GM18505 (cell line): ENCODE data around the gene SMIM10.
"Not testable (repeated sequence)": the region's sequence is repeated elsewhere in the genome, so short reads cannot be mapped to it uniquely, and the experiment has no call there.

Experiments used
- ATAC-seq: cut with Tn5 transposase; IDR thresholded peaks from one replicate; pipeline ENCODE4 v1.9.1; 2021; ENCODE audit not compliant: unreplicated experiment
- POLR2A ChIP-seq: IDR thresholded peaks from 4 replicates; pipeline ENCODE4 v1.6.1; 2011; ENCODE audit warnings: borderline replicate concordance; ENCODE audit not compliant: insufficient read depth, insufficient read length; ENCODE audit errors: extremely low read depth

Gene SMIM10

DNA sequence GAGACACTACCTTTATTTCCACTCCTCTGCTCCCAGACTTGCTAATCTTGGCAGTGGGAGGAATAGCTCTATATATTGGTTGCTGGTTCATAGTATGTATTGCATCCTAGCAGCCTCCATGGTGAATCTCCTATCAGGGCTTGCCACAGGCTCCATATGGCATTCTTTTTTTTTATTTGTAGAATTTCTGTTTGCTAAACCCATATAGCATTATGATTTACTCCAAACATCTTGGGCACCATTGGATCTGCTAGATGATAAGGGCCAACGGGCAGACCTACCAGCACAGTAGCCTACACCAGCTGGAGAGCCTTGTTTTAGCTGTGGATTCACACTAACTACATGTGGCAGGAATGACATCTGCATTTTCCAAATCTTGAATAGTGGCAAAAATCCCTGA, 6.9 kb downstream of the SMIM10 start:
- no peak for ATAC-seq
- TF ChIP-seq POLR2A = no peak

- ATAC-seq = no peak
- TF ChIP-seq POLR2A = no peak
These were observed 7.5 kb downstream of the SMIM10 start for GRCh38 chrX:134998246-134998645.

DNA sequence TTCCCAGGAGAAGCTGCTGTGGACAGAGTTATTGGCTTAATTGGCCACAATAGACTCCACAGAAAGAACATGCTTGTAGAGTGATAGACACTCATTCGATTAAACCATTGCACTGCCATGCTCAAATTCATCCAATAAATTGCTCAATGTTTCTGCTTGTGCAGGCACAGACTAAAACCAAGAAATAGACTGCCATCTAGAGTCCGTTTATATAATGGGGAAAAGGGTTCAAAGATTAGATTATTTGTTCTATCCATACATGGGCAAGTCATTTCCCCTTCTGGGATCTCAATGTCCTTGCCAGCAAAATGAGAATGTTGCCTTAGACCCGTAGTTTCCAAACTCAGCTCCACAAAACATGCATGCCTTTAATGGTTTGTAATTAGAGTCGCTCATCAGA, 8.7 kb downstream of the SMIM10 start:
- no peak for TF ChIP-seq POLR2A
- no peak for ATAC-seq

DNA sequence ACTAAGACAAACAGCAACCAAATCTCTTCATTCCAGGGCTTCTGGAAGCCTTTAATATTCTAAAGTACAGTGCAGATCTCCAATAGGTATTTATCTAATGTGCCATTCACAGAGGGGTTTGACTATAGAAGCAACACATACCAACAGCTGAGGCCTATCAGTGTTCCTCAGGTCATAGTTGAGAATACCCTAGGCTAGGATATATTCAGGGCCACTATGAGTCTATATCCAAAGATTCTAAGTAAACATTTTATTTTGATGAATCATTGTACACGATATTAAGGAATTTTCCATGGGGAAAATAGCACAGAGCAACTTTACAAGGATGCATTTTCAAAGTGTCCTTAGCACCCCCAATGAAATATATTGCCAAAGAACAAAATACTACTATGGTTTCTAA, 9.7 kb downstream of the SMIM10 start:
- no peak for ATAC-seq
- no peak for TF ChIP-seq POLR2A

DNA sequence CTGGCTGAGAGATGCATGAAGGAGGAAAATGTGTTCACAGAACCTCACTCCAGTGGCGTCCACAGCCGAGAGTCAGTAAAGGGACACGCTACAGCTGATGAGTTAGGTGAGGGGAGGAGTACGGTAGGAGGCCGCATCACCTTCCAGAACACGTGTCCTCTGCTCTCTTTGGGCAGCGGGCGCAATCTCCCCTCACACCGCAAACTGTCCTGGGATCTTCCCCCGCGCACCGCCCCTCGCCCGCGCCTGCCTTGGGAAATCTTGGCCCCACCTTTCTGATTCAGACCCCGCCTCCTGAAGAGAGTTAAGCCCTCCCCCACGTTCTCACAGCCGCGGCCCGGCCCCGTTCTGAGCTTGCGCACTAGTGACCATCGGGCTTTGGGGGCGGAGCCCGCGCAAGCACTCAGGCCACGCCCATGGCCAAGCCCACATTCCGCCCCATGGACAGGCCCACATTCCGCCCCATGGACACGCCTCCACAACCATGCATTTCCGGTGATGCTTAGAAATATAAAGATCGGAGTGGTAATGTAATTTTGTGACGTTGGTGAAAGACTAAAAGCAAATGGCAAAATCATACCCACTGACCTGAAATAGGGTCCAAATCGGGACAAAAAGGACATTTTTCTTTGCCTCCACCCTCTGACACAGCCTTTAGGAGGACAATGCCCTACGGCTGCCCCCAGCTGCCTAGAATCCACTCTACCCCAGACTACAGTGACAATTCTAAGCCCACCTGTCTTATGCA, 13.3 kb downstream of the SMIM10 start:
- peak; percentile 86 for ATAC-seq
- TF ChIP-seq POLR2A = no peak

DNA sequence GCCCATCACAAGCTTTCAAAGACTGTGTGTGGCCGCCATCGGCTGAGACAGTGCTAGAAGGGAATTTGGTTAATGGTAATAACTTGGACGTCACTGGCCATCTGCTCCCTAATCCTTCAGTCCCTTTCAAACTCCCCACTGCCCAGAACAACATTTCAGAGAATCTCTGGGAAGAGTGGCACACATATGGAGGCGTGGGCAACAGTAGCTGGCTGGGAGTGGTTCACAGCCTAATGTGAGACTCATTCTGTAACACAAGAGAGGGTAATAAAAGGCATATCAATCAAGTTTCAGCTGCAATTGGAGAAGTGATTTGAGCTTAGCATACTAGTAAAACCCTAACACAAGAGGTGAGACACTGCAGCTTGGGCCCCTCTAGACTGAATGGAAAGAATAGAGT, 15.4 kb downstream of the SMIM10 start:
- no peak for TF ChIP-seq POLR2A
- ATAC-seq = no peak

GRCh38 chrX:135009057-135009610, 18.3 kb downstream of the SMIM10 start:
- no peak for ATAC-seq
- no peak for TF ChIP-seq POLR2A

- ATAC-seq = no peak
- TF ChIP-seq POLR2A = no peak
These were observed 19.0 kb downstream of the SMIM10 start for GRCh38 chrX:135009838-135010237.

- ATAC-seq = no peak
These were observed 20.1 kb downstream of the SMIM10 start for GRCh38 chrX:135010921-135011320.

GRCh38 chrX:135015523-135016245, 24.9 kb downstream of the SMIM10 start:
- TF ChIP-seq POLR2A = no peak
- no peak for ATAC-seq

More at GRCh38 chrX:135010921-135011320, 20.1 kb downstream of the SMIM10 start:
- TF ChIP-seq POLR2A = no peak

DNA sequence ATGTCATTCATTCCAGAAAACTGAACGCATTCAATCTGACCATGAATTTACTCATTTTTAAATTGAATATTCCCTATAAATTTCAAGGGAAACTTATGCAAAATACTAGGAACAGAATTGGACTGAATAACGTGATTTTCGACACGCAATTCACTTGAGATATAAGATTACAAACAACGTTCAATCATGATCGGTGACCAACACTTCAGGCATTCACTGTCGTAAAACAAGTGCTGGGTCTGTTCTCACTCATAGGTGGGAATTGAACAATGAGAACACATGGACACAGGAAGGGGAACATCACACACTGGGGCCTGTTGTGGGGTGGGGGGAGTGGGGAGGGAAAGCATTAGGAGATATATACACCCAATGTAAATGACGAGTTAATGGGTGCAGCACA, 29.1 kb downstream of the SMIM10 start:
- not testable (repeated sequence) for ATAC-seq

DNA sequence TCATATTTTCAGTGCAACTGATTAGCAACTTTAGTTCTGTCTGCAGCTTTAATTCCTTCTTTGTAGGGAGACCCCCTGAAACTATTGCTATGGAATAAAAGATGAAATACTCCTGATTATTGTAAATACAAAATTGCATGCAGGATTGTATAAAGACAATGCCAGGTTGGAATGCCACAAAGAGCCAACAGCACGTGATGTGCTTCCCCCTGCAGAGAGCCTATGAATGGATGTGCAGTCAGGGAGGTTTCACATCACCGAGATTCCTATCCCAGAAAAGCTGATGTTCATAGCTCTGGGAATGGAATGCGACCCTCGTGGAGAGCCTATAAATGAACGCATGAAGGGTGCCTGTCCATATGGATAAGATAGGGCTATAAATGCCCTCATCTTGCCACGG, 33.0 kb downstream of the SMIM10 start:
- not testable (repeated sequence) for ATAC-seq

DNA sequence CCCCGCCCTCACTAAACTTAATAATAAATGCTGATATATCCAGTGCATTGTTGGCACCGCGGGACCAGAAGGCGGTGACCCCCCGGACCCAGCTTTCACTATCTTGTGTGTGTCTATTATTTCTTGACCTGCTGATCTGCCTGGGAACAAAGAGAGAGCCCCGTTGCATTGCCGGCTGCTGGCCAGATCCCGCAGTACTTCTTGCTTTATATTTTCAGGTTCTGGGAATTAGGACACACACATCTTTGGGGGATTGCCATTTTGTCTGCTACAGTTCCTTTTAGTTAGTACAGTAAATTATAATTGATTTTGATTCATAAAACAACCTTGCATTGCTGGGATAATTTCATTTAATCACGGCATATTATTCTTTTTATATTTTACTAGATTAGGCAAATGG, 33.7 kb downstream of the SMIM10 start:
- no peak for ATAC-seq
- TF ChIP-seq POLR2A = no peak

- ATAC-seq = not testable (repeated sequence)
These were observed 39.6 kb downstream of the SMIM10 start for GRCh38 chrX:135030207-135030963.

- ATAC-seq = not testable (repeated sequence)
These were observed 50.6 kb downstream of the SMIM10 start for GRCh38 chrX:135041149-135042123.
